ENCODE measurements around the gene YTHDF1. TPM values are rescaled to one million over a fixed set of nuclear protein-coding genes. Genes with fewer than 3 reads are reported as not detected.
A peak's percentile ranks its signal among the peaks of the same experiment; 100 is the strongest.

The YTHDF1 gene
- total RNA-seq, 1 experiment from 2014 or later: 196 TPM

DNA sequence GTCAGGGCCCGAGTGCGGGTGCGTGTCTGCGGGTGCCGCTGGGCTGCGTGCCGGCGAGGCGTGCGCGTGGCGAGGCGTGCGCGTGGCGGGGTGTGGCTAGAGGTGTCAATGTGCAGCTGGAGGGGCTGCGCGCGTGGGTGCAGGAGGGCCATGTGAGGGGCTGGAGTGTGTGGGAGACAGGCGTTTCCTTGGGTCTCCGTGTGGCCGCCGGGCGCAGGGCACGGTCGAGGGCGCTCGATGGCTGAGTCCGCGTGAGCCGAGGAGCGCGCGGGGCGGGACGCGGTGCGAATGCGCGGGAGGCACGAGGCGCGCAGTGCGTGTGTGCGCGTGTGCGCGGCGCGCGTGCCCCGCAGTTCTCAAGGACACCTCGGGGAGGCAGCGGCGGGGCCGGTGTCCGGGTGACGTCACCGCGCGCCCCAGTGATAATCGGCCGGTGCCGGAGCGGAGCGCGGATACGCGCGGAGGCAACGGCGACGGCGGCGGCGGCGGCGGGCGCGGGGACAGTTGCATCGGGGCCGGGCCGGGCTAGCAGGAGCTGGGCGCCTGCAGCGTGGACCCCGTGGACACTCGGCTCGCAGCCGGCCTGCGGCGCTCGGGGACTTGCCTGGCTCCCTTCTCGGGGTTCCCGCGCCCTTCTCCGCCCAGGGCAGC lies 38.7 kb downstream of the YTHDF1 start:
- H3K36me3 ChIP-seq (ENCODE audit: control insufficient read depth, insufficient read depth, low read length): no peaks in the 10 kb centered on the region
- BruUV-seq (replicated peaks): no TSS peak
- peaks cover 38% of the 10 kb centered on the region for H3K4me1 ChIP-seq
- intact Hi-C loops (cut with micrococcal nuclease; ENCODE audit: unreplicated experiment): no loop called here
- POLR2A ChIA-PET: no interaction called here
- no peak overlapping the region for H3K27ac Mint-ChIP-seq (ENCODE audit: unreplicated experiment)
- H3K4me1 Mint-ChIP-seq (ENCODE audit: low read depth, unreplicated experiment): no peaks in the 10 kb centered on the region
- peak overlapping the region; percentile 40 for H3K4me3 Mint-ChIP-seq (ENCODE audit: unreplicated experiment)
- no peak for DNase-seq
- peaks cover 14% of the 10 kb centered on the region for H3K36me3 Mint-ChIP-seq (ENCODE audit: insufficient read depth, unreplicated experiment)
- TF ChIP-seq CTCF (IDR thresholded peaks at IDR 0.05; ENCODE audit: insufficient read depth in 1 of 2, low read depth in 1 of 2, low read length in 1 of 2, severe bottlenecking in 1 of 2, unreplicated experiment in 1 of 2): no peak
- H3K4me3 ChIP-seq (ENCODE audit: low read depth, low read length): no peak overlapping the region
- peaks cover 2% of the 10 kb centered on the region; the same call in 1 of the 2 replicates for H3K27me3 ChIP-seq (replicated peaks; ENCODE audit: control insufficient read depth, insufficient read depth, low read length)
- peaks cover 21% of the 10 kb centered on the region for H3K27me3 Mint-ChIP-seq (ENCODE audit: insufficient read depth, unreplicated experiment)
- H3K9me3 ChIP-seq: no peaks in the 10 kb centered on the region
- H3K9me3 Mint-ChIP-seq (ENCODE audit: unreplicated experiment): peaks cover under 1% of the 10 kb centered on the region
- CTCF ChIA-PET: no interaction called here

- Mint-ChIP-seq H3K27me3 (ENCODE audit: insufficient read depth, unreplicated experiment) (peaks cover 27% of the 10 kb centered on the region), H3K9me3 (ENCODE audit: unreplicated experiment) (peaks cover 7% of the 10 kb centered on the region)
- intact Hi-C loops (cut with micrococcal nuclease; ENCODE audit: unreplicated experiment): no loop called here
Observed at GRCh38 chr20:63176427-63177133, 39.4 kb downstream of the YTHDF1 start.

GRCh38 chr20:63176034-63176426 lies 39.9 kb downstream of the YTHDF1 start:
- H3K27me3 Mint-ChIP-seq (ENCODE audit: insufficient read depth, unreplicated experiment): peaks cover 29% of the 10 kb centered on the region
- no peaks in the 10 kb centered on the region for H3K36me3 ChIP-seq (ENCODE audit: control insufficient read depth, insufficient read depth, low read length)
- peaks cover 5% of the 10 kb centered on the region; the same call in 1 of the 2 replicates for H3K27me3 ChIP-seq (replicated peaks; ENCODE audit: control insufficient read depth, insufficient read depth, low read length)
- no peaks in the 10 kb centered on the region for H3K9me3 ChIP-seq
- DNase-seq: peak in 1 of 2 experiments; percentile 60
- no peak overlapping the region for H3K4me3 ChIP-seq (ENCODE audit: low read depth, low read length)
- peaks cover 14% of the 10 kb centered on the region for H3K36me3 Mint-ChIP-seq (ENCODE audit: insufficient read depth, unreplicated experiment)
- ChIA-PET POLR2A (no interaction called here), CTCF (no interaction called here)
- H3K4me1 Mint-ChIP-seq (ENCODE audit: low read depth, unreplicated experiment): peaks cover 6% of the 10 kb centered on the region
- peaks cover 38% of the 10 kb centered on the region for H3K4me1 ChIP-seq
- no peak for TF ChIP-seq CTCF (IDR thresholded peaks at IDR 0.05; ENCODE audit: insufficient read depth in 1 of 2, low read depth in 1 of 2, low read length in 1 of 2, severe bottlenecking in 1 of 2, unreplicated experiment in 1 of 2)
- intact Hi-C loops (cut with micrococcal nuclease; ENCODE audit: unreplicated experiment): no loop called here
- no TSS peak for BruUV-seq (replicated peaks)
- H3K27ac Mint-ChIP-seq (ENCODE audit: unreplicated experiment): no peak overlapping the region
- peak overlapping the region; percentile 27 for H3K4me3 Mint-ChIP-seq (ENCODE audit: unreplicated experiment)
- H3K9me3 Mint-ChIP-seq (ENCODE audit: unreplicated experiment): peaks cover 10% of the 10 kb centered on the region

More at GRCh38 chr20:63176427-63177133, 39.4 kb downstream of the YTHDF1 start:
- H3K4me3 Mint-ChIP-seq (ENCODE audit: unreplicated experiment): peak overlapping the region; percentile 40
- Histone ChIP-seq H3K9me3 (no peaks in the 10 kb centered on the region), H3K27me3 (replicated peaks; ENCODE audit: control insufficient read depth, insufficient read depth, low read length) (peaks cover 2% of the 10 kb centered on the region; the same call in 1 of the 2 replicates), H3K4me3 (ENCODE audit: low read depth, low read length) (no peak overlapping the region), H3K36me3 (ENCODE audit: control insufficient read depth, insufficient read depth, low read length) (no peaks in the 10 kb centered on the region), H3K4me1 (peaks cover 38% of the 10 kb centered on the region)
- peaks cover 5% of the 10 kb centered on the region for H3K4me1 Mint-ChIP-seq (ENCODE audit: low read depth, unreplicated experiment)
- peak in 1 of 2 experiments; percentile 40 for DNase-seq
- CTCF ChIA-PET: no interaction called here
- TF ChIP-seq CTCF (IDR thresholded peaks at IDR 0.05; ENCODE audit: insufficient read depth in 1 of 2, low read depth in 1 of 2, low read length in 1 of 2, severe bottlenecking in 1 of 2, unreplicated experiment in 1 of 2): no peak
- no peak overlapping the region for H3K27ac Mint-ChIP-seq (ENCODE audit: unreplicated experiment)
- POLR2A ChIA-PET: no interaction called here
- no TSS peak for BruUV-seq (replicated peaks)
- H3K36me3 Mint-ChIP-seq (ENCODE audit: insufficient read depth, unreplicated experiment): peaks cover 14% of the 10 kb centered on the region

All from Caco-2 (cell line).